GM21737 (cell line): ENCODE measurements around the gene LMAN2L.

Experiments
- ATAC-seq: cut with Tn5 transposase; IDR thresholded peaks from one replicate; pipeline ENCODE4 v1.9.1; 2021; ENCODE audit warnings: mild to moderate bottlenecking, moderate library complexity; ENCODE audit not compliant: unreplicated experiment

LMAN2L gene

GRCh38 chr2:96716388-96716787 lies 23.5 kb downstream of the LMAN2L start:
- no peak for ATAC-seq

- no peak for ATAC-seq
These were observed 24.2 kb downstream of the LMAN2L start for GRCh38 chr2:96715658-96716057.

GRCh38 chr2:96710985-96711384 lies 28.9 kb downstream of the LMAN2L start:
- no peak for ATAC-seq

- ATAC-seq: no peak
These were observed 36.7 kb downstream of the LMAN2L start for GRCh38 chr2:96703021-96703751.

GRCh38 chr2:96702098-96702785 lies 37.6 kb downstream of the LMAN2L start:
- ATAC-seq: no peak

- ATAC-seq: no peak
These were observed 38.2 kb downstream of the LMAN2L start for GRCh38 chr2:96701636-96702035.

- ATAC-seq: no peak
These were observed 39.8 kb downstream of the LMAN2L start for GRCh38 chr2:96700086-96700485.

GRCh38 chr2:96699621-96700020 lies 40.2 kb downstream of the LMAN2L start:
- ATAC-seq: no peak

- ATAC-seq: no peak
These were observed 40.8 kb downstream of the LMAN2L start for GRCh38 chr2:96699021-96699420.

- ATAC-seq: no peak
These were observed 41.5 kb downstream of the LMAN2L start for GRCh38 chr2:96698221-96698861.

GRCh38 chr2:96697476-96697875 lies 42.4 kb downstream of the LMAN2L start:
- no peak for ATAC-seq

GRCh38 chr2:96695602-96696001 lies 44.3 kb downstream of the LMAN2L start:
- no peak for ATAC-seq

- ATAC-seq: no peak
These were observed 44.9 kb downstream of the LMAN2L start for GRCh38 chr2:96694816-96695455.

GRCh38 chr2:96694279-96694678 lies 45.6 kb downstream of the LMAN2L start:
- no peak for ATAC-seq

- ATAC-seq: no peak
These were observed 46.3 kb downstream of the LMAN2L start for GRCh38 chr2:96693286-96694200.

- no peak for ATAC-seq
These were observed 47.5 kb downstream of the LMAN2L start for GRCh38 chr2:96692094-96692971.

- ATAC-seq: no peak
These were observed 48.7 kb downstream of the LMAN2L start for GRCh38 chr2:96691022-96691612.

- ATAC-seq: no peak
These were observed 49.4 kb downstream of the LMAN2L start for GRCh38 chr2:96690306-96691021.
